ENCODE measurements around the gene KPNA6. TPM values are rescaled to one million over a fixed set of nuclear protein-coding genes. Genes with fewer than 3 reads are reported as not detected.

Gene KPNA6
- total RNA-seq, 1 experiment from 2014 or later: 116 TPM

DNA sequence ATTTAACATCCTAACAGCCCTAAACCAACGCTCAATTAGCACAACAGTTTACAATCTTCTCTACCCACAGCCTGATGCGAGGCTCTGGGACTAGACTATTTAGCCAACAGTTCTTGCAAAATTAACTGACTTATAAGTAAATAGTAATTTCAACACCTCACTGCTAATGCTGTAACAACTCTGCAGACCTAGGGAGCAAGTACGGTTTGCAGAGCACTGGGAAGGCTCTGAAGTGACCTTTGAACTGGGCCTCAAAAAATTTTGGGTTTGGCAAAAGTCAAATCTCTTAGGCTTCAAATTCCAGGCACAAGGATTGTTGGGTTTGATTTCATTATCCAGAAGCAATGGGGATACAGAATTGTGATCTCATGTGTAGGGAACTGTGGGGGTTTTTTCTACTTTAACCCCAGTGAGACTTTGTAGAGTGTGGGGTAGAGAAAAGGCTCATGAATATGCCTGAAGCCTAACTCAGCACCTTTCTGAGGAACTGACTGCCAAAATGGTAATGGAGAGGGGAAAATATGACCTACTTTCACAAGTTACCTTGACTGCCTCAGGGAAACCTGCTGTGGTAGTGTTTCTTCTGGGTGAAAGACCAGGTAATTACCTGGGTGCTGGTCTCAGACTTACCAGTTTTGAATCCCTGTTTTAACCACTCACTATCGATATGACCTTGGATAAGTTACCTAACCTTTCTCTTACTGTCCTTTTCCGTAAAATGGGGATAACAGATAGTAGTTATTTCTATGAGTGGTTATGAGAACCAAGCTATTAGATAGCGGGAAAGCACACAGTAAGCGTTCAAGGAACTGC is 70.7 kb downstream of the KPNA6 start:
- POLR2A ChIA-PET: interaction anchor here (0.6 to 1.0 kb wide), 2 partner anchors 57 to 69 kb away, joined by 3 to 8 read pairs; no protein-coding TSS in a partner anchor
- intact Hi-C loops (cut with micrococcal nuclease; ENCODE audit: unreplicated experiment) (no loop called here), in situ Hi-C loops (cut with HindIII; ENCODE audit: low pct_unique_long_range_greater_than_20kb, low sequenced_read_pairs) (no loop called here)
- CTCF ChIA-PET: no interaction called here
- Histone ChIP-seq H3K4me1 (ENCODE audit: control insufficient read depth, insufficient read depth, low read length) (peaks cover 29% of the 10 kb centered on the region), H3K9me3 (ENCODE audit: control insufficient read depth, insufficient read depth, low read depth, low read length) (no peaks in the 10 kb centered on the region), H3K27ac (ENCODE audit: low read length) (peak overlapping the region; percentile 97), H3K27me3 (ENCODE audit: control insufficient read depth, insufficient read depth, low read length) (no peaks in the 10 kb centered on the region), H3K36me3 (ENCODE audit: control insufficient read depth, insufficient read depth, low read length) (no peaks in the 10 kb centered on the region), H3K4me3 (ENCODE audit: low read depth in 2 of 2, low read length in 2 of 2) (peak overlapping the region; percentile 77 to 93)
- DNase-seq (ENCODE audit: low read depth, low spot score) (no peak), ATAC-seq (no peak)
- BruUV-seq (replicated peaks): no TSS peak
- TF ChIP-seq SIN3A (IDR thresholded peaks at IDR 0.05; ENCODE audit: borderline replicate concordance, insufficient read depth, low read depth, low read length): no peak
- TF ChIP-seq TCF7L2 (IDR thresholded peaks at IDR 0.05; ENCODE audit: low read depth, low read length): no peak
- TF ChIP-seq POLR2AphosphoS5 (IDR thresholded peaks at IDR 0.05; ENCODE audit: low read depth, low read length): no peak
- TF ChIP-seq, protein P1, sequence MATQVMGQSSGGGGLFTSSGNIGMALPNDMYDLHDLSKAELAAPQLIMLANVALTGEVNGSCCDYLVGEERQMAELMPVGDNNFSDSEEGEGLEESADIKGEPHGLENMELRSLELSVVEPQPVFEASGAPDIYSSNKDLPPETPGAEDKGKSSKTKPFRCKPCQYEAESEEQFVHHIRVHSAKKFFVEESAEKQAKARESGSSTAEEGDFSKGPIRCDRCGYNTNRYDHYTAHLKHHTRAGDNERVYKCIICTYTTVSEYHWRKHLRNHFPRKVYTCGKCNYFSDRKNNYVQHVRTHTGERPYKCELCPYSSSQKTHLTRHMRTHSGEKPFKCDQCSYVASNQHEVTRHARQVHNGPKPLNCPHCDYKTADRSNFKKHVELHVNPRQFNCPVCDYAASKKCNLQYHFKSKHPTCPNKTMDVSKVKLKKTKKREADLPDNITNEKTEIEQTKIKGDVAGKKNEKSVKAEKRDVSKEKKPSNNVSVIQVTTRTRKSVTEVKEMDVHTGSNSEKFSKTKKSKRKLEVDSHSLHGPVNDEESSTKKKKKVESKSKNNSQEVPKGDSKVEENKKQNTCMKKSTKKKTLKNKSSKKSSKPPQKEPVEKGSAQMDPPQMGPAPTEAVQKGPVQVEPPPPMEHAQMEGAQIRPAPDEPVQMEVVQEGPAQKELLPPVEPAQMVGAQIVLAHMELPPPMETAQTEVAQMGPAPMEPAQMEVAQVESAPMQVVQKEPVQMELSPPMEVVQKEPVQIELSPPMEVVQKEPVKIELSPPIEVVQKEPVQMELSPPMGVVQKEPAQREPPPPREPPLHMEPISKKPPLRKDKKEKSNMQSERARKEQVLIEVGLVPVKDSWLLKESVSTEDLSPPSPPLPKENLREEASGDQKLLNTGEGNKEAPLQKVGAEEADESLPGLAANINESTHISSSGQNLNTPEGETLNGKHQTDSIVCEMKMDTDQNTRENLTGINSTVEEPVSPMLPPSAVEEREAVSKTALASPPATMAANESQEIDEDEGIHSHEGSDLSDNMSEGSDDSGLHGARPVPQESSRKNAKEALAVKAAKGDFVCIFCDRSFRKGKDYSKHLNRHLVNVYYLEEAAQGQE (IDR thresholded peaks at IDR 0.05; ENCODE audit: insufficient read depth in 1 of 2, low read depth in 2 of 2, low read length in 1 of 2): no peak
- TF ChIP-seq, protein P2, sequence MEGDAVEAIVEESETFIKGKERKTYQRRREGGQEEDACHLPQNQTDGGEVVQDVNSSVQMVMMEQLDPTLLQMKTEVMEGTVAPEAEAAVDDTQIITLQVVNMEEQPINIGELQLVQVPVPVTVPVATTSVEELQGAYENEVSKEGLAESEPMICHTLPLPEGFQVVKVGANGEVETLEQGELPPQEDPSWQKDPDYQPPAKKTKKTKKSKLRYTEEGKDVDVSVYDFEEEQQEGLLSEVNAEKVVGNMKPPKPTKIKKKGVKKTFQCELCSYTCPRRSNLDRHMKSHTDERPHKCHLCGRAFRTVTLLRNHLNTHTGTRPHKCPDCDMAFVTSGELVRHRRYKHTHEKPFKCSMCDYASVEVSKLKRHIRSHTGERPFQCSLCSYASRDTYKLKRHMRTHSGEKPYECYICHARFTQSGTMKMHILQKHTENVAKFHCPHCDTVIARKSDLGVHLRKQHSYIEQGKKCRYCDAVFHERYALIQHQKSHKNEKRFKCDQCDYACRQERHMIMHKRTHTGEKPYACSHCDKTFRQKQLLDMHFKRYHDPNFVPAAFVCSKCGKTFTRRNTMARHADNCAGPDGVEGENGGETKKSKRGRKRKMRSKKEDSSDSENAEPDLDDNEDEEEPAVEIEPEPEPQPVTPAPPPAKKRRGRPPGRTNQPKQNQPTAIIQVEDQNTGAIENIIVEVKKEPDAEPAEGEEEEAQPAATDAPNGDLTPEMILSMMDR (IDR thresholded peaks at IDR 0.05): no peak

DNA sequence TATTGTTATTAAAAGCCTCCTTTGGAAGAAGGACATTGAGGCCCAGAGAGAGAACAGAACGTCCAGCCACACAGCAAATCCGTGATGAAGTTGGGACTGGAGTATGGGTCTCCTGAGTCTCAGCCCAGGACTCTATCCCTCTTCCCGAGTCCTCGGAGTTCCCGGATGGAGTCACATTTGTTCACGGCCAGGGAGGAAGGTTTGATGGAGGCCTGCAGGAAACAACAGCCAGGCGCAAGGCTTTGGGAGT is 71.3 kb downstream of the KPNA6 start:
- CTCF ChIA-PET: no interaction called here
- no peaks in the 10 kb centered on the region for H3K9me3 ChIP-seq (ENCODE audit: control insufficient read depth, insufficient read depth, low read depth, low read length)
- no TSS peak for BruUV-seq (replicated peaks)
- H3K27me3 ChIP-seq (ENCODE audit: control insufficient read depth, insufficient read depth, low read length): no peaks in the 10 kb centered on the region
- DNase-seq (ENCODE audit: low read depth, low spot score): no peak
- TF ChIP-seq POLR2AphosphoS5 (IDR thresholded peaks at IDR 0.05; ENCODE audit: low read depth, low read length) (no peak), SIN3A (IDR thresholded peaks at IDR 0.05; ENCODE audit: borderline replicate concordance, insufficient read depth, low read depth, low read length) (no peak)
- TF ChIP-seq, protein P2 (IDR thresholded peaks at IDR 0.05): no peak
- TF ChIP-seq, protein P1 (IDR thresholded peaks at IDR 0.05; ENCODE audit: insufficient read depth in 1 of 2, low read depth in 2 of 2, low read length in 1 of 2): no peak
- POLR2A ChIA-PET: interaction anchor here (0.6 to 1.2 kb wide), 3 partner anchors 18 to 70 kb away, joined by 3 to 8 read pairs (median 5); no protein-coding TSS in a partner anchor
- peak overlapping the region; percentile 97 for H3K27ac ChIP-seq (ENCODE audit: low read length)
- H3K36me3 ChIP-seq (ENCODE audit: control insufficient read depth, insufficient read depth, low read length): no peaks in the 10 kb centered on the region
- H3K4me3 ChIP-seq (ENCODE audit: low read depth in 2 of 2, low read length in 2 of 2): peak overlapping the region; percentile 77 to 93
- in situ Hi-C loops (cut with HindIII; ENCODE audit: low pct_unique_long_range_greater_than_20kb, low sequenced_read_pairs): no loop called here
- intact Hi-C loops (cut with micrococcal nuclease; ENCODE audit: unreplicated experiment): no loop called here
- peaks cover 29% of the 10 kb centered on the region for H3K4me1 ChIP-seq (ENCODE audit: control insufficient read depth, insufficient read depth, low read length)
- peak; percentile 53 for ATAC-seq

Measured in Panc1 (cell line).